Ureter (tissue), 1 donor: Measurements from ENCODE around the gene DDX6. TPM values are rescaled to one million over a fixed set of nuclear protein-coding genes. Genes with fewer than 3 reads are reported as not detected.
"Not testable (repeated sequence)": the region's sequence is repeated elsewhere in the genome, so short reads cannot be mapped to it uniquely, and the experiment has no call there.

Experiments used
- DNase-seq: peaks from one replicate; pipeline ENCODE4 v3.0.0-alpha.2; 2020; ENCODE audit warnings: low spot score
- total RNA-seq: library from RNA; stranded (reverse); gene quantifications from one replicate; pipeline ENCODE4 v1.2.4, GENCODE V29; 2023
- donor health status: DM: yes; HTN: yes; CAD: no.

The DDX6 gene
- total RNA-seq: 174 TPM

GRCh38 chr11:118791111-118791960 lies at the start of gene DDX6:
Gene DDX6 (minus strand): TSS chr11:118791164. CDS start chr11:118786251, 4,913 bp downstream.
- peak; percentile 95 for DNase-seq

- no peak for DNase-seq
Measured at GRCh38 chr11:118838905-118839553, 48.1 kb upstream of the DDX6 start.

- no peak for DNase-seq
Measured at GRCh38 chr11:118837868-118838267, 46.9 kb upstream of the DDX6 start.

GRCh38 chr11:118834427-118835028 lies 43.6 kb upstream of the DDX6 start:
- no peak for DNase-seq

GRCh38 chr11:118827118-118827517 lies 36.2 kb upstream of the DDX6 start:
- DNase-seq: no peak

GRCh38 chr11:118822936-118823510 lies 32.1 kb upstream of the DDX6 start:
- DNase-seq: not testable (repeated sequence)

GRCh38 chr11:118820412-118821357 lies 29.7 kb upstream of the DDX6 start:
- peak; percentile 81 for DNase-seq

- not testable (repeated sequence) for DNase-seq
Measured at GRCh38 chr11:118820025-118820379, 29.0 kb upstream of the DDX6 start.

GRCh38 chr11:118819334-118820024 lies 28.5 kb upstream of the DDX6 start:
- DNase-seq: no peak

- no peak for DNase-seq
Measured at GRCh38 chr11:118818130-118818529, 27.2 kb upstream of the DDX6 start.

- no peak for DNase-seq
Measured at GRCh38 chr11:118813551-118813950, 22.6 kb upstream of the DDX6 start.

- DNase-seq: no peak
Measured at GRCh38 chr11:118812485-118812884, 21.5 kb upstream of the DDX6 start.

GRCh38 chr11:118807800-118808778 lies 17.1 kb upstream of the DDX6 start:
- no peak for DNase-seq

GRCh38 chr11:118806400-118806799 lies 15.4 kb upstream of the DDX6 start:
- no peak for DNase-seq

GRCh38 chr11:118804094-118804493 lies 13.1 kb upstream of the DDX6 start:
- DNase-seq: no peak

GRCh38 chr11:118799372-118799771 lies 8.4 kb upstream of the DDX6 start:
- no peak for DNase-seq

- DNase-seq: no peak
Measured at GRCh38 chr11:118797510-118797909, 6.5 kb upstream of the DDX6 start.

GRCh38 chr11:118792570-118793124 lies 1.7 kb upstream of the DDX6 start:
- DNase-seq: peak; percentile 78

- DNase-seq: peak; percentile 66
Measured at GRCh38 chr11:118791961-118792569, 1.1 kb upstream of the DDX6 start.
